IMR-90 (cell line): ENCODE data around the gene LAMA2. TPM values are rescaled to one million over a fixed set of nuclear protein-coding genes. Genes with fewer than 3 reads are reported as not detected.

Experiments
- ATAC-seq: fragments of 200-7000 bp; cut with Tn5 transposase; 2 replicates; pipeline ENCODE4 v1.9.1; 2020; ENCODE audit warnings: low read depth, mild to moderate bottlenecking, moderate library complexity
- BruUV-seq: library from RNA; stranded (reverse); fragments of 400-500 nt; replicated peaks from 2 replicates; lab custom pipeline; 2021; lab: Mats Ljungman, UMichigan
- CTCF ChIA-PET: fragments of 300-600 bp; formaldehyde crosslinking; extraction: SDS; loops from one replicate; lab custom pipeline; 2021; ENCODE audit warnings: antibody characterized with exemption; lab: Yijun Ruan, JAX
- POLR2A ChIA-PET: fragments of 300-600 bp; sonication (Branson Sonifier 250); formaldehyde crosslinking; loops from one replicate; lab custom pipeline; 2022; ENCODE audit warnings: antibody characterized with exemption; ENCODE audit not compliant: unreplicated experiment; lab: Charles Lee
- DNase-seq: peaks from one replicate; pipeline ENCODE4 v3.0.0; 2013
- H2AFZ ChIP-seq: replicated peaks from 2 replicates; pipeline ENCODE3; 2013; ENCODE audit warnings: low read length, mild to moderate bottlenecking; ENCODE audit not compliant: poor library complexity
- H2AK5ac ChIP-seq: 2 replicates; pipeline ENCODE4 v1.6.1; 2013; ENCODE audit warnings: low read depth, low read length, inconsistent platforms
- H2AK9ac ChIP-seq: replicated peaks from 2 replicates; pipeline ENCODE3; 2013; ENCODE audit warnings: mild to moderate bottlenecking, low read depth, low read length, moderate library complexity; ENCODE audit not compliant: poor library complexity
- H2BK120ac ChIP-seq: 2 replicates; pipeline ENCODE4 v1.6.1; 2013; ENCODE audit warnings: low read depth, low read length, inconsistent platforms
- H2BK15ac ChIP-seq: 3 replicates; pipeline ENCODE4 v1.6.1; 2013; ENCODE audit warnings: low read depth, low read length, inconsistent platforms
- H2BK20ac ChIP-seq: 2 replicates; pipeline ENCODE4 v1.6.1; 2013; ENCODE audit warnings: low read depth, mild to moderate bottlenecking, inconsistent platforms, low read length, moderate library complexity
- H2BK5ac ChIP-seq: 2 replicates; pipeline ENCODE4 v1.6.1; 2013; ENCODE audit warnings: mild to moderate bottlenecking, low read depth, low read length, inconsistent platforms; ENCODE audit not compliant: poor library complexity, severe bottlenecking
- H3K14ac ChIP-seq: replicated peaks from 2 replicates; pipeline ENCODE4 v1.6.1; 2013; ENCODE audit warnings: low read depth, low read length, inconsistent platforms
- H3K18ac ChIP-seq: 2 replicates; pipeline ENCODE4 v1.6.1; 2013; ENCODE audit warnings: low read depth, low read length, control low read depth
- H3K23ac ChIP-seq: 2 replicates; pipeline ENCODE4 v1.6.1; 2013; ENCODE audit warnings: low read depth, low read length, inconsistent platforms
- H3K27ac ChIP-seq: 2 replicates; pipeline ENCODE4 v1.5.1; 2013; ENCODE audit warnings: mild to moderate bottlenecking, control low read depth, low read length; ENCODE audit not compliant: insufficient read depth
- H3K27me3 ChIP-seq: 2 replicates; pipeline ENCODE4 v1.6.1; 2013; ENCODE audit warnings: low read length; ENCODE audit not compliant: control insufficient read depth, insufficient read depth
- H3K36me3 ChIP-seq: 2 replicates; pipeline ENCODE4 v1.6.1; 2013; ENCODE audit warnings: low read length, mixed read lengths; ENCODE audit not compliant: control insufficient read depth, insufficient read depth
- H3K4ac ChIP-seq: 2 replicates; pipeline ENCODE4 v1.6.1; 2013; ENCODE audit warnings: low read depth, low read length, inconsistent platforms
- H3K4me1 ChIP-seq: 2 replicates; pipeline ENCODE4 v1.6.1; 2013; ENCODE audit warnings: low read length, mixed read lengths; ENCODE audit not compliant: control insufficient read depth, insufficient read depth
- H3K4me2 ChIP-seq: 2 replicates; pipeline ENCODE4 v1.6.1; 2013; ENCODE audit warnings: low read depth, mild to moderate bottlenecking, control low read depth, low read length, moderate library complexity
- H3K4me3 ChIP-seq: 2 replicates; pipeline ENCODE4 v1.5.1; 2013; ENCODE audit warnings: low read depth, mild to moderate bottlenecking, control low read depth, low read length, moderate library complexity; ENCODE audit not compliant: insufficient read depth
- H3K56ac ChIP-seq: 2 replicates; pipeline ENCODE4 v1.6.1; 2013; ENCODE audit warnings: low read length, inconsistent platforms; ENCODE audit not compliant: insufficient read depth; ENCODE audit errors: extremely low read depth
- H3K79me1 ChIP-seq, 2 experiments: 2 replicates each; pipeline ENCODE4 v1.6.1; 2013; ENCODE audit warnings: low read length in 2 of 2, inconsistent platforms in 1 of 2, low read depth in 1 of 2
- H3K9ac ChIP-seq: 2 replicates; pipeline ENCODE4 v1.6.1; 2013; ENCODE audit warnings: low read depth, low read length, control low read depth
- H3K9me1 ChIP-seq: 2 replicates; pipeline ENCODE4 v1.6.1; 2013; ENCODE audit warnings: low read length, inconsistent platforms; ENCODE audit not compliant: insufficient read depth
- H3K9me3 ChIP-seq: 2 replicates; pipeline ENCODE4 v1.6.1; 2013; ENCODE audit warnings: low read length; ENCODE audit not compliant: control insufficient read depth, insufficient read depth
- H4K20me1 ChIP-seq: 2 replicates; pipeline ENCODE4 v1.6.1; 2013; ENCODE audit warnings: low read length, inconsistent platforms; ENCODE audit not compliant: insufficient read depth
- H4K5ac ChIP-seq: 2 replicates; pipeline ENCODE4 v1.6.1; 2013; ENCODE audit warnings: mild to moderate bottlenecking, low read depth, low read length, control low read depth
- H4K8ac ChIP-seq, 2 experiments: 2 replicates each; pipeline ENCODE4 v1.6.1; 2013; ENCODE audit warnings: low read depth in 2 of 2, low read length in 2 of 2, control low read depth in 1 of 2, inconsistent platforms in 1 of 2
- H4K91ac ChIP-seq: 2 replicates; pipeline ENCODE4 v1.6.1; 2013; ENCODE audit warnings: low read depth, low read length, inconsistent platforms; ENCODE audit not compliant: insufficient read depth
- BHLHE40 ChIP-seq: fragments of 150-350 bp; IDR thresholded peaks from 2 replicates; pipeline ENCODE4 v1.6.1; 2016; ENCODE audit warnings: mild to moderate bottlenecking, low read depth, low read length
- CEBPB ChIP-seq: IDR thresholded peaks from 2 replicates; pipeline ENCODE4 v1.6.1; 2012; ENCODE audit warnings: low read depth, low read length, improper control_type of control experiment
- CHD1 ChIP-seq: IDR thresholded peaks from 2 replicates; pipeline ENCODE4 v1.6.1; 2012; ENCODE audit warnings: low read depth, low read length, improper control_type of control experiment
- CTCF ChIP-seq: conservative IDR thresholded peaks from 2 replicates; pipeline ENCODE4 v1.5.1; 2012; ENCODE audit warnings: mild to moderate bottlenecking, low read depth, low read length, improper control_type of control experiment
- ELK1 ChIP-seq: fragments of 150-350 bp; IDR thresholded peaks from 2 replicates; pipeline ENCODE4 v1.6.1; 2016; ENCODE audit warnings: low read depth, mild to moderate bottlenecking, low read length, moderate library complexity, borderline replicate concordance
- FOS ChIP-seq: fragments of 150-350 bp; IDR thresholded peaks from 2 replicates; pipeline ENCODE4 v1.6.1; 2016; ENCODE audit warnings: low read depth, low read length
- MAFK ChIP-seq: IDR thresholded peaks from 2 replicates; pipeline ENCODE4 v1.6.1; 2012; ENCODE audit warnings: low read depth, low read length, improper control_type of control experiment
- MAZ ChIP-seq: IDR thresholded peaks from 2 replicates; pipeline ENCODE4 v1.6.1; 2012; ENCODE audit warnings: low read depth, mild to moderate bottlenecking, low read length, improper control_type of control experiment, moderate library complexity, borderline replicate concordance
- MXI1 ChIP-seq: IDR thresholded peaks from 2 replicates; pipeline ENCODE4 v1.6.1; 2012; ENCODE audit warnings: low read depth, mild to moderate bottlenecking, low read length, moderate library complexity, borderline replicate concordance
- NFE2L2 ChIP-seq: fragments of 150-350 bp; IDR thresholded peaks from 2 replicates; pipeline ENCODE4 v1.6.1; 2016; ENCODE audit warnings: low read depth, mild to moderate bottlenecking, low read length
- POLR2A ChIP-seq: IDR thresholded peaks from 2 replicates; pipeline ENCODE4 v1.6.1; 2012; ENCODE audit warnings: mild to moderate bottlenecking, low read depth, low read length
- RAD21 ChIP-seq: IDR thresholded peaks from 2 replicates; pipeline ENCODE4 v1.6.1; 2012; ENCODE audit warnings: low read length, improper control_type of control experiment
- RCOR1 ChIP-seq: IDR thresholded peaks from 2 replicates; pipeline ENCODE4 v1.6.1; 2012; ENCODE audit warnings: mild to moderate bottlenecking, low read length, improper control_type of control experiment; ENCODE audit not compliant: insufficient replicate concordance
- RFX5 ChIP-seq: IDR thresholded peaks from 2 replicates; pipeline ENCODE4 v1.8.0; 2012; ENCODE audit warnings: low read depth, mild to moderate bottlenecking, low read length, moderate library complexity
- SMC3 ChIP-seq: fragments of 150-350 bp; IDR thresholded peaks from 2 replicates; pipeline ENCODE4 v1.6.1; 2016; ENCODE audit warnings: low read depth, mild to moderate bottlenecking, antibody characterized with exemption, low read length, moderate library complexity
- USF2 ChIP-seq: fragments of 150-350 bp; IDR thresholded peaks from 2 replicates; pipeline ENCODE4 v1.6.1; 2017; ENCODE audit warnings: mild to moderate bottlenecking, antibody characterized with exemption, low read length, low read depth
- WGBS, 2 experiments: methylation state at CpG; one replicate each; pipeline versions ENCODE4 v1.1.5 to v1.1.7; 2013; ENCODE audit warnings: missing lambda C conversion rate in 2 of 2; ENCODE audit not compliant: insufficient read length in 1 of 2; ENCODE audit errors: extremely low coverage in 2 of 2; 5-methylcytosine and 5-hydroxymethylcytosine counted together
- dilution Hi-C: fragments of 300-500 bp; cut with HindIII; formaldehyde crosslinking; loops from one replicate; pipeline ENCODE4 v1.14.3; 2018; ENCODE audit warnings: low sequenced_read_pairs; ENCODE audit not compliant: unreplicated experiment
- in situ Hi-C: fragments of 300-500 bp; cut with MboI; formaldehyde crosslinking; loops from 3 replicates; pipeline ENCODE4 v1.14.3; 2019; ENCODE audit warnings: low sequenced_read_pairs, inconsistent platforms, mixed read lengths
- intact Hi-C: fragments of 100-400 bp; cut with micrococcal nuclease; formaldehyde crosslinking; loops from 2 replicates; pipeline ENCODE4 v1.10.0; 2022
- polyA plus RNA-seq, 3 experiments: library from polyadenylated mRNA; depleted of rRNA; stranded (reverse); fragments of >200 nt; gene quantifications; 2 replicates each; pipeline ENCODE4 v1.2.3, GENCODE V29; 2012; ENCODE audit warnings: low replicate concordance in 1 of 3
- total RNA-seq: library from RNA; depleted of rRNA; stranded (reverse); fragments of >200 nt; gene quantifications from 2 replicates; pipeline ENCODE4 v1.2.3, GENCODE V29; 2012

LAMA2 gene
- total and polyA plus RNA-seq, 2 of the 4 experiments (the other 2 are of a cell fraction), result 9.9 to 13.3 TPM

- Histone ChIP-seq H3K4me3 (no peak overlapping the region), H4K5ac (no peak overlapping the region), H2BK120ac (no peak overlapping the region), H4K8ac (no peak overlapping the region), H3K56ac (no peak overlapping the region), H3K4me1 (no peaks in the 10 kb centered on the region), H3K27me3 (no peaks in the 10 kb centered on the region), H2AK5ac (no peak overlapping the region), H3K9me3 (no peaks in the 10 kb centered on the region), H3K9ac (no peak overlapping the region), H2BK5ac (no peak overlapping the region), H3K23ac (no peak overlapping the region), H3K14ac (no peak overlapping the region), H2BK20ac (no peak overlapping the region), H3K36me3 (no peaks in the 10 kb centered on the region; the same call in 1 of the 2 replicates), H4K91ac (no peak overlapping the region), H3K79me1 (no peaks in the 10 kb centered on the region), H3K4me2 (no peak overlapping the region), H3K27ac (no peak overlapping the region), H2AK9ac (no peak overlapping the region), H2AFZ (no peak overlapping the region), H2BK15ac (no peak overlapping the region), H3K4ac (no peak overlapping the region), H3K9me1 (no peaks in the 10 kb centered on the region; the same call in 1 of the 2 replicates), H4K20me1 (no peaks in the 10 kb centered on the region), H3K18ac (no peak overlapping the region)
- ATAC-seq (no peak), DNase-seq (no peak)
- intact Hi-C loops (no loop called here), in situ Hi-C loops (no loop called here), dilution Hi-C loops (no loop called here)
- ChIA-PET POLR2A (no interaction called here), CTCF (interaction anchor here (1.0 kb wide), 1 partner anchor 15 kb away, joined by 3 read pairs; no protein-coding TSS in a partner anchor)
- no TSS peak for BruUV-seq
- no CpG with 5 or more reads among the region's 2 CpGs for WGBS, 2 experiments
- no peak for TF ChIP-seq SMC3
- no peak for TF ChIP-seq MXI1
- TF ChIP-seq RFX5, result no peak
- TF ChIP-seq CHD1, result no peak
- no peak for TF ChIP-seq RCOR1
- no peak for TF ChIP-seq FOS
- TF ChIP-seq CTCF, result no peak
- no peak for TF ChIP-seq RAD21
- no peak for TF ChIP-seq USF2
- no peak for TF ChIP-seq NFE2L2
- no peak for TF ChIP-seq MAZ
- TF ChIP-seq MAFK, result no peak
- TF ChIP-seq POLR2A, result no peak
- TF ChIP-seq CEBPB, result no peak
- no peak for TF ChIP-seq ELK1
- no peak for TF ChIP-seq BHLHE40
Observed at GRCh38 chr6:129460221-129460620, 577.3 kb downstream of the LAMA2 start.
